NCI-H128 (cell line): ENCODE measurements around the gene ERG.

Experiments
- DNase-seq: peaks from one replicate; lab custom pipeline; 2025; ENCODE audit not compliant: unreplicated experiment; lab: John Stamatoyannopoulos, UW

The ERG gene

GRCh38 chr21:38499296-38499695, 1.0 kb upstream of the ERG start:
- DNase-seq = no peak

- no peak for DNase-seq
Measured at GRCh38 chr21:38496224-38496623, 2.1 kb downstream of the ERG start.

- no peak for DNase-seq
Measured at GRCh38 chr21:38495696-38496095, 2.6 kb downstream of the ERG start.

GRCh38 chr21:38495242-38495641, 3.0 kb downstream of the ERG start:
- no peak for DNase-seq

- DNase-seq = no peak
Measured at GRCh38 chr21:38494703-38495102, 3.6 kb downstream of the ERG start.

- DNase-seq = no peak
Measured at GRCh38 chr21:38494251-38494642, 4.0 kb downstream of the ERG start.

GRCh38 chr21:38493549-38494250, 4.6 kb downstream of the ERG start:
- DNase-seq = no peak

- DNase-seq = no peak
Measured at GRCh38 chr21:38492007-38492406, 6.3 kb downstream of the ERG start.

GRCh38 chr21:38491536-38491935, 6.7 kb downstream of the ERG start:
- no peak for DNase-seq

- no peak for DNase-seq
Measured at GRCh38 chr21:38490411-38491020, 7.8 kb downstream of the ERG start.

- no peak for DNase-seq
Measured at GRCh38 chr21:38489729-38490128, 8.5 kb downstream of the ERG start.

- no peak for DNase-seq
Measured at GRCh38 chr21:38489271-38489652, 9.0 kb downstream of the ERG start.

GRCh38 chr21:38488640-38489270, 9.5 kb downstream of the ERG start:
- no peak for DNase-seq

GRCh38 chr21:38487901-38488639, 10.2 kb downstream of the ERG start:
- peak; percentile 92 for DNase-seq

- DNase-seq = no peak
Measured at GRCh38 chr21:38486706-38487105, 11.6 kb downstream of the ERG start.

GRCh38 chr21:38486221-38486620, 12.1 kb downstream of the ERG start:
- DNase-seq = no peak

GRCh38 chr21:38479641-38480525, 18.4 kb downstream of the ERG start:
- no peak for DNase-seq

GRCh38 chr21:38478782-38479181, 19.5 kb downstream of the ERG start:
- DNase-seq = no peak

- DNase-seq = no peak
Measured at GRCh38 chr21:38477226-38477625, 21.1 kb downstream of the ERG start.

- no peak for DNase-seq
Measured at GRCh38 chr21:38476385-38476784, 21.9 kb downstream of the ERG start.

GRCh38 chr21:38475519-38475918, 22.8 kb downstream of the ERG start:
- DNase-seq = no peak
